RWPE2 (cell line): ENCODE results near the gene PUS7.
"Not testable (repeated sequence)": the region's sequence is repeated elsewhere in the genome, so short reads cannot be mapped to it uniquely, and the experiment has no call there.

Source experiments
- ATAC-seq: fragments of 200-7000 bp; cut with Tn5 transposase; 3 replicates; pipeline ENCODE4 v1.9.1; 2021; ENCODE audit warnings: low read depth
- DNase-seq: peaks from one replicate; pipeline ENCODE4 v3.0.0-alpha.2; 2020; ENCODE audit warnings: low spot score
- H3K27ac ChIP-seq: fragments of 450-650 bp; 2 replicates; pipeline ENCODE4 v1.5.1; 2017; ENCODE audit warnings: mild to moderate bottlenecking; ENCODE audit not compliant: poor library complexity, severe bottlenecking
- H3K27me3 ChIP-seq: fragments of 250-450 bp; sonication (Bioruptor Pico); 2 replicates; pipeline ENCODE4 v1.5.1; 2021; ENCODE audit warnings: mild to moderate bottlenecking, moderate library complexity; ENCODE audit not compliant: insufficient read depth, poor library complexity, severe bottlenecking
- H3K36me3 ChIP-seq: fragments of 250-450 bp; sonication (Bioruptor Pico); 2 replicates; pipeline ENCODE4 v1.5.1; 2020; ENCODE audit warnings: low read depth, mild to moderate bottlenecking, moderate library complexity
- H3K4me1 ChIP-seq: fragments of 250-450 bp; sonication (Bioruptor Pico); 2 replicates; pipeline ENCODE4 v1.5.1; 2021; ENCODE audit warnings: mild to moderate bottlenecking, moderate library complexity; ENCODE audit not compliant: insufficient read depth, poor library complexity, severe bottlenecking
- H3K4me3 ChIP-seq: fragments of 250-450 bp; sonication (Bioruptor Pico); 2 replicates; pipeline ENCODE4 v1.5.1; 2021; ENCODE audit warnings: mild to moderate bottlenecking, moderate library complexity; ENCODE audit not compliant: severe bottlenecking
- H3K9me3 ChIP-seq: fragments of 250-450 bp; sonication (Bioruptor Pico); 2 replicates; pipeline ENCODE4 v1.5.1; 2021; ENCODE audit warnings: mild to moderate bottlenecking, moderate library complexity; ENCODE audit not compliant: severe bottlenecking
- CTCF ChIP-seq: fragments of 450-650 bp; IDR thresholded peaks from one replicate; pipeline ENCODE4 v1.5.1; 2017; ENCODE audit warnings: mild to moderate bottlenecking, moderate library complexity; ENCODE audit not compliant: poor library complexity, severe bottlenecking

PUS7 gene

GRCh38 chr7:105457619-105458225 lies 64.3 kb downstream of the PUS7 start:
- H3K4me3 ChIP-seq = no peak overlapping the region
- H3K36me3 ChIP-seq = peaks cover 48% of the 10 kb centered on the region
- H3K27me3 ChIP-seq = no peaks in the 10 kb centered on the region
- H3K9me3 ChIP-seq = no peaks in the 10 kb centered on the region
- no peak for TF ChIP-seq CTCF
- H3K4me1 ChIP-seq = peaks cover 15% of the 10 kb centered on the region
- ATAC-seq (no peak), DNase-seq (no peak)
- no peak overlapping the region for H3K27ac ChIP-seq

- Histone ChIP-seq H3K27ac (peak overlapping the region; percentile 56), H3K36me3 (peaks cover 31% of the 10 kb centered on the region), H3K4me3 (no peak overlapping the region), H3K9me3 (no peaks in the 10 kb centered on the region), H3K27me3 (no peaks in the 10 kb centered on the region), H3K4me1 (peaks cover 15% of the 10 kb centered on the region)
- ATAC-seq (peak; percentile 70), DNase-seq (no peak)
- no peak for TF ChIP-seq CTCF
Observed at GRCh38 chr7:105454921-105455320, 67.2 kb downstream of the PUS7 start.

GRCh38 chr7:105454095-105454747 lies 67.8 kb downstream of the PUS7 start:
- Histone ChIP-seq H3K4me1 (peaks cover 15% of the 10 kb centered on the region), H3K27me3 (no peaks in the 10 kb centered on the region), H3K27ac (peak overlapping the region; percentile 56), H3K9me3 (no peaks in the 10 kb centered on the region), H3K4me3 (no peak overlapping the region), H3K36me3 (peaks cover 26% of the 10 kb centered on the region)
- no peak for TF ChIP-seq CTCF
- ATAC-seq (peak; percentile 79), DNase-seq (no peak)

GRCh38 chr7:105452085-105452484 lies 70.0 kb downstream of the PUS7 start:
- no peak overlapping the region for H3K4me3 ChIP-seq
- H3K27ac ChIP-seq = no peak overlapping the region
- H3K9me3 ChIP-seq = no peaks in the 10 kb centered on the region
- ATAC-seq (no peak), DNase-seq (no peak)
- TF ChIP-seq CTCF = no peak
- peaks cover 7% of the 10 kb centered on the region for H3K36me3 ChIP-seq
- no peaks in the 10 kb centered on the region for H3K27me3 ChIP-seq
- H3K4me1 ChIP-seq = peaks cover 15% of the 10 kb centered on the region

GRCh38 chr7:105450870-105451269 lies 71.2 kb downstream of the PUS7 start:
- H3K36me3 ChIP-seq, ATAC-seq: not testable (repeated sequence)

More at GRCh38 chr7:105450870-105451269, 71.2 kb downstream of the PUS7 start:
- not testable (repeated sequence) for H3K4me3 ChIP-seq, H3K27me3 ChIP-seq, H3K27ac ChIP-seq, H3K9me3 ChIP-seq, DNase-seq
- H3K4me1 ChIP-seq = peaks cover 15% of the 10 kb centered on the region
